Measurements from ENCODE around the gene SGO2.
"Not testable (repeated sequence)": the region's sequence is repeated elsewhere in the genome, so short reads cannot be mapped to it uniquely, and the experiment has no call there.

SGO2 gene

GRCh38 chr2:200525551-200525881 is 491 bp upstream of the SGO2 start:
- DNase-seq: no peak

DNA sequence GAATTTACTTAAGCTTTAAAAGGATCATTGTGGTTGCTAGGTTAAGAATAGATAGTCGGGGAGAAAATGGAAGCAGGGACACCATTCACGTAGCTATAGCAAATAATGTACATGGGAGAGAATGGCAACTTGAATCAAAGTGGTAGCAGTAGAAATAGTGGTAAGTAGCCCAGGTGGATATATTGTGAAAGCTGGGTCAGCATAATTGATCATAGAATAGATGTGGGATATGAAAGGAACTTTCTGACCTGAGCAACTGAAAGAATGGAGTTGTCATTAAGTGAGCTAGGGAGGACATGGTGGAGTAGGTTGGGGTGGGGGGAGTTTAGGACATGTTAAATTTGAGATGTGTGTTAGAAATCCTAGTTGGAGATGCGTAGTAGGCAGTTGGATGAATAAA is 2.2 kb downstream of the SGO2 start:
- DNase-seq: no peak

DNA sequence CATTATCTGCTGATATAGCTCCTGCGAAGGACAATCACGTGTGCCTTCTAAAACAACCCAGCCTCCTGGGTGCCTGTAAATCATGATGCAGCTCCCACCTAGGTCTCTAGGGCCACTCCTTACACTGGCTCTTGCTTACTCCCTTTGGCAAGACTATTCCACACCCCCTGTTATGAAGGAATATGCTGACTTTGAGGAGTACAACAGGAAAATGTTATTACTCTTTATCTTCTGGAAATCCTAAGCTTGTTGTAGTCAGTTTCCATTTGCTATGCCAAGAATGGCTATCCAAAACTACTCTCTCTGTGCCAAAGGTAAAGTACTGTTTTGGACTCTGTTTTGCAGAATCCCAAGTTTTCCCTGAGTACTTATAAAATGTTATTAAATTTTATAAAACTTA is 7.7 kb downstream of the SGO2 start:
- DNase-seq: no peak

DNA sequence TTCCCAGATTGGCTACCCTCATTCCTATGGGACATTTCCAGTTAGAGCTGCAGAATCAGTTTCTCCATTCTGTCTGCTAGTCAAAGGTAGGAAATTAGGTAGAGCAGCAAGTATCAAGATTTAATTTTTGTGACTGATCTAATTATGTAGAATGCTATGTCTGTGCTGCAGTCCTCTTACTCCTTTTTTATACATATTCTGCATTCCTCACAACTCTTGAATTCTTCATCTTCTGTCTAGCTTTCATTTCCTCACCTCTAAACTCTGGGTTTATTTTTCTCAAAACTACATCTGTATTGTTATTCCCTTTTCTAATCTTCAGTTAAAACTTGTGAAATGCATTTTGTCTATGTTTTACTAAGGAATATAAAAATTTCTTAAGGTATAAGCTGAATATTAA is 8.6 kb downstream of the SGO2 start:
- no peak for DNase-seq

DNA sequence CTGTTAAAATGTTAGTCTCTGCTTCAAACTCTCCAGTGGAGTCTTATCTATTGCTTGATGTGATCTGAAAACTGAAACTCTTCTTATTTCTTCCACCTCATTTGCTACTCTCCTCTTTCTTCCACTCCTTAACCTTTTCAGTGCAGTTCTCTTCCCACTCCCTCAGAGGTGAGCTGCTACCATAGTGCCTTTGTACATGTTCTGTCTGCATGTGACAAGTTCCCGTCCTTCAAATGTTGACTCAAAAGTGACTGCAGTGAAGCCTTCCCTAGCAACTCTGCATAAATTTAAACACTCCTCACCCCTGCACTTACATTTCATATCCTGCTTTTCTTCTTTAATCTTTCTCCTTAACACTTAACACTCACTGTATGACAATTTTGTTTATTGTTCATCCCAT is 12.1 kb downstream of the SGO2 start:
- no peak for DNase-seq

GRCh38 chr2:200540793-200541192 is 14.8 kb downstream of the SGO2 start:
- DNase-seq: no peak

DNA sequence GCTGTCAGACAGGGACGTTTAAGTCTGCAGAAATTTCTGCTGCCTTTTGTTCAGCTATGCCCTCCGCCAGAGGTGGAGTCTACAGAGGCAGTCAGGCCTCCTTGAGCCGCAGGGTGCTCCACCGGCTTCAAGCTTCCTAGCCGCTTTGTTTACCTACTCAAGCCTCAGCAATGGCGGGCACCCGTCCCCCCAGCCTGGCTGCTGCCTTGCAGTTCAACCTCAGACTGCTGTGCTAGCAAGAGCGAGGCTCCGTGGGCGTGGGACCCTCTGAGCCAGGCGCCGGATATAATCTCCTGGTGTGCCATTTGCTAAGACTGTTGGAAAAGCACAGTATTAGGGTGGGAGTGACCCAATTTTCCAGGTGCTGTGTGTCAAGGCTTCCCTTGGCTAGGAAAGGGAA is 40.6 kb downstream of the SGO2 start:
- DNase-seq: not testable (repeated sequence)

DNA sequence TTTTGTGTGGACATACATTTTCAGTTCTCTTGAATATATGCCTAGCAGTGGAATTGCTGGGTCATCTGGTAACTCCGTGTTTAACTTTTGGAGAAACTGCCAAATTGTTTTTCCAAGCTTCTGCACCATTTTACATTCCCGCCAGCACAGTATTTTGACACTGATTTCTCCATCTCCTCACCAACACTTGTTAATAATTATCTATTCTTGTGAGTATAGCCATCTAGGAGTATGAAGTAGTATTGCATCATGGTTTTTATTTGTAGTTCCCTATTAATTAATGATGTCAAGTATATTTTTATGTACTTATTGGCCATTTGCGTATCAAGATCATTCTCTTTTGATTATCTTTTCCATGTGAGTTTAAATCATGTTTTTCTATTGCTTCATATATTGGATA is 41.9 kb downstream of the SGO2 start:
- no peak for DNase-seq

- no peak for DNase-seq
Measured at GRCh38 chr2:200575957-200576356, 50.0 kb downstream of the SGO2 start.

- no peak for DNase-seq
Measured at GRCh38 chr2:200577027-200577426, 51.0 kb downstream of the SGO2 start.

DNA sequence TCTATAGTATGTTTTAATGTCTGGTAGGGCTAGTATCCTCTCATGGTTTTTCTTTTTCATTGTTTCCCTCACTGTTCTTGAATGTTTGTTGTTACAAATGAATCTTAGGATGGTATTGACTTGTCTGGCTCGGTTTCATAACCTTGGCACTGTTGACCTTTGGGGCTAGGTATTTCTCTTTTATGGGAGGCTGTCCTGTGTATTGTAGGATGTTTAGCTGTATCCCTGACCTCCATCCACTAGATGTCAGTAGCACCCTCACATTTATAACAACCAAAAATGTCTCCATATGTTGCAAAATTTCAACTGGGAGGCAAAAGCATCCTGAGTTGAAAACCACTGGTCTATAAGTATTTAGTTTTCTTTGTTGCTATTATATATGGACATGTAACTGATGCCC is 52.8 kb downstream of the SGO2 start:
- DNase-seq: no peak

GRCh38 chr2:200584639-200585038 is 58.6 kb downstream of the SGO2 start:
- no peak for DNase-seq

DNA sequence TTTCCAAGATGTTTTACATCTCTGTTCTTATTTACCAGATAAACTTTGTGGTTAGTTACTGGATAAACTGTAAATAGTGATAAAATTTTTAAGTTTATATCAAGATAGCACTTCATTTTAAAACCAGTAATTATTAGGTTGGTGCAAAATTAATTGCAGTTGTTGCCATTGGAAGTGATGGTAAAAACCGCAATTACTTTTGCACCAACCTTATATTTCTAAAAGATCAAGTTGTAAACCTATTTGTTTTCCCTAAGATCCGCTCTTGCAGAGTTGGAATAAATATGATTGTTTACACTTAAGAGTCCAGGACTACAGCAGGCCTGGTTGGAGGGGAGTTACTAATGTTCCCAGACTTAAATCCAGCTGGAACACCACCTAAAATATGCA is 59.3 kb downstream of the SGO2 start:
- DNase-seq: no peak

DNA sequence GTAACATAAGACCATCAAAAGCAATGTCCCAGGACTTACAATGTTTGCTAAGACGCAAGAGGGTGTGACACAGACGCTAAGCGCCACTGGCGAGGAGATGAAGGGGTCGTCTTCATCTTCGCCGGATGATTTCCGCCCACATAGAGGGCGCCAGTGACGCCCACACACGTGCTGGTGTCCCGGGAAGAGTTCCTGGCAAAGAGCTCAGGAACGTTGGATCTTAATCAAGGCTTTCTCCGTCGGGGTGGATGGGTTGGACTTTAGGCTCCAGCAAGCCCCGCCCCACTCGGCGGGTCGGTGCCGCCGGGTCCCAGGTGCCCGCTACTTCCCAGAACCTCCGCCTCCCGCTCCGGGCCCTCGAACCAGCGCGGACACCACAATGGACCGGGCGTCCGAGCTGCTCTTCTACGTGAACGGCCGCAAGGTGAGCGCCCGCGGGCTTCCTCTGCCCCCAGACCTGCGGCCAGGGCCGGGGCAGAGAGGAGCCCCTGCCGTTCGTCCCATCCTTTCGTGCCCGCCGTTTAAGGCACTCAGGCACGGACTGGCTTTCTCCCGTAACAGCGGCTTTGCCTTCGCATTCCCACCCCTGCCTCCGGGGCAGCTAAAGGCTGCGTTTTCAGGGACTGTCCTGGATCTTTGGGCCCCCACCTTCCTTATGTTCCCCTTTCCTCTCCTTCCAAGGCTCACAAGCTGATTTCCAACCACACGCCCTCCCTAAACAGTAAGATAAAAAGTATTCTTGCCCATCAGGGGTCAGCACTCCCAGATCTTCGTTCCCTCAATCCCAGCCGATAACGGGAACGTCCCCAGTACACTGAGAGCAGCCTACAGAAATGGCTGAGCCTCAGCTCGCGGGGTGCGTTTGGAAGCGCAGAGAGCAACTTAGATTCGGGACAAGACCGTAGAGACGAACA is 60.0 kb downstream of the SGO2 start, which contains the start of gene AOX1:
Gene AOX1 (plus strand): TSS at position 285 of the 914 bp plus-strand sequence. CDS start 95 bp downstream, at position 380.
- peak; percentile 31 for DNase-seq

DNA sequence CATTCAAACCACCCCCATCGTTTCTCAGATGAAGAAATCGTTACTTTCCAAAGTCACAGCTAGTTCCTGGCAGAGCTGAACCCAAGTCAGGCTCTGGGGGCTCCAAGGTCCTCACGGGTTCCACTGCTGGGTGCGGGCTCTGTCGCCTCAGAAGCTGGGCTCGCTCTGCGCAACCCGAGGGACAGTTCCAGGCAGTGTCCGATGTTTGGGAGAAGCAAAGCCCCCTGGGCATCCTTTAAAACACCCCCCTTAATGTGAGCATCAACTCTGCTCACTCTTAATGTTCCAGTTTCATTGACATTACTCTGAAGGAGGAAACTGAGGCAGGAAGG is 60.6 kb downstream of the SGO2 start:
- no peak for DNase-seq

DNA sequence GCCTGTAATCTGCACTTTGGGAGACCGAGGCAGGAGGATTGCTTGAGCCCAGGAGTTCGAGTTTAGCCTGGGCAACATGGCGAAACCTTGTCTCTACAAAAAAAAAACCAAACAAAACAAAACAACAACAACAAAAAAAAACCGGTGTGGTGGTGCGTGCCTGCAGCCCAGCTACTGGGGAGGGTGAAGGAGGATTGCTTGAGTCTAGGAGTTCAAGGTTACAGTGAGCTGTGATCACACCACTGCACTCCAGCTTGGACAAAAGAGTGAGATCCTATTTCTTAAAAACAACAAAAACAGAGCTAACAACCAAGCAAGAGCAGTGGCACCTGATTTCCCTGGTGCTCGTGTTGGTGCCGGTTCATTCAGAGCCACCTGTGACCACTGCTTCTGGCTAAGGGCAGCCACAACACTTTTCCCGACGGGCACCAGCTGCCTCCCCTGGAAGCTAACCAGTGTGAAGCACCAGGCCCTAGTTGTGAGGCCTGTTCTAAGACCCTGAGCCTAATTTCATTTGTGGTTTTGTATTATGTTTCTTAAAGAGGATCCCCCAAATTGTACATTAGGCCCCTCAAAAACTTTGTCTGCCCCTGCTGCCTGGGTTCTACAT is 61.1 kb downstream of the SGO2 start:
- DNase-seq: no peak

DNA sequence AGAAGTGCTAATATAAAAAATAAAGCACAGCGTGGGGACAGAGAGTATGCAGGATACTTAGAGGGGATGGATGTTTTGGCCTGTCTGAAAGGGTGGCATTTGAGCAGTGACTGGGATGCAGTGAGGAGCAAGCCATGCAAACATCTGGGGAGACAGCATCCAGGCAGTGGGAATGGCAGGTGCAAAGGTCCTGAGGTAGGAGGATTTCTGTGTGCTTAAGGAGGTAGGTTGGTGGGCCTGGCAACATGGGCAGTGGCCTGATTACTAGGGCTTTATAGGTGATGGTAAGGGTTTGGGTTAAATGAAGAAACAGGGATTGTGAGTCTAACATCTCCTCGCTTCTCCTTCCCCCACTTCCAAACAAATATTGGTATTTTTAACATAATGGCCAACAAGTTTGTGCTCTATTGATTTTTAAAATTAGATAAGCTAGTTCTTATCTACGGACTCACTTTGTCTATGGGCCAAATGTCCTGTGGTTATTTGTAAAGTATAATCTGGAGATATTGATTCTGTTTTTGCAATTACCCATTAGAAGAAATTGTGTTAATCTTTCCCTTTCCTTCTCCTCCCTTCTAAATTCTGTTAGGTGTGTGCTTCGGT is 62.2 kb downstream of the SGO2 start:
- DNase-seq: no peak

GRCh38 chr2:200590090-200590489 is 64.1 kb downstream of the SGO2 start:
- no peak for DNase-seq

DNA sequence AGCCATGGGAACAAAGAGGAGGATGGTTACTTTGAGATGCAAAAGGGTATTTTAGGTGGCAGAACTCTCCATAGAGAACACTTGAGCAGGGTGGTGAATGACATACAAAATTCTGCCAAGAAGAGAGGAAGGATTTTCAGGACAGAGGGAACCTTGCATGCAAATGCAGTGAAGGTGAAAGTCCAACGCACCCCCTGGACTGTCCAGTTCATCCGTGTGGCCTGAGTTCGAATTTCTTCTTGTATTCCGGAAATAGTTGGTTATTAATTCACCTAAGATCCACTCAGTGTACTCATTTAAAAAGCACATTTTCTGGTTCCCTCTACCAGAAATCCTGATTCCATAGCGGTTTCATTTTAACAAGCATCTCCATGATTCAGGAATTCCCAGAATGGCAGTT is 65.3 kb downstream of the SGO2 start:
- DNase-seq: no peak

DNA sequence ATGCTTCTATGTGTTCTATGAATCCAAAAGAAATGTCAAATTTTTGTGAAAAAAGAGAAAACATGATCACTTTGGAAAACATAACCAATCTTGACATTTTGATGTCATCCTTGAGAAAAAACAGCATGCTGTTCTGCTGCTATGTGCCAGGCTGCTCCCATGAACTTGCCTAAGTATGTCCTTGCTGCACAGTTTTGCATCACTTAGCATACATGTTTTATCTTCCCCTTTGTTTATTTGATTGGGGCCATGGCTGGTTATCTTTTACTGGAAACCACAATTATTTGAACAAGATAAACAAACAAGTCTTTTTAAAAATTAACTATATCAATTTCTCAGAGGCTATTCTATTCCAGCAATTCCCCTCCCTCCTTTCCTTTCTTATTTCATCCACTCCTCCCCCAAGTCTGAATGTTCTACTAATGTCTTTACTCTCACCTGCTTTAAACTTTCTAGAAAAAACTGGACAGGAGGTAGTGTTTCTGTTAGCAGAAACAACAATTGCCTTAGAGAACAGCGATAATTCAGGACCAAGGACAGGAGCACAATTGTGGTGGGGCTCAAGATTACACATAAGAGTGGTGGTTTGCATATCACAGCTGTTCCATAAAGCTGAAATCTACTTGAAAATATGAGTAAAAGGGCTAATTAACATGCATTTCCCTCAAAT is 66.5 kb downstream of the SGO2 start:
- no peak for DNase-seq

- no peak for DNase-seq
Measured at GRCh38 chr2:200593905-200594304, 67.9 kb downstream of the SGO2 start.

GRCh38 chr2:200595913-200596312 is 69.9 kb downstream of the SGO2 start:
- DNase-seq: no peak

DNA sequence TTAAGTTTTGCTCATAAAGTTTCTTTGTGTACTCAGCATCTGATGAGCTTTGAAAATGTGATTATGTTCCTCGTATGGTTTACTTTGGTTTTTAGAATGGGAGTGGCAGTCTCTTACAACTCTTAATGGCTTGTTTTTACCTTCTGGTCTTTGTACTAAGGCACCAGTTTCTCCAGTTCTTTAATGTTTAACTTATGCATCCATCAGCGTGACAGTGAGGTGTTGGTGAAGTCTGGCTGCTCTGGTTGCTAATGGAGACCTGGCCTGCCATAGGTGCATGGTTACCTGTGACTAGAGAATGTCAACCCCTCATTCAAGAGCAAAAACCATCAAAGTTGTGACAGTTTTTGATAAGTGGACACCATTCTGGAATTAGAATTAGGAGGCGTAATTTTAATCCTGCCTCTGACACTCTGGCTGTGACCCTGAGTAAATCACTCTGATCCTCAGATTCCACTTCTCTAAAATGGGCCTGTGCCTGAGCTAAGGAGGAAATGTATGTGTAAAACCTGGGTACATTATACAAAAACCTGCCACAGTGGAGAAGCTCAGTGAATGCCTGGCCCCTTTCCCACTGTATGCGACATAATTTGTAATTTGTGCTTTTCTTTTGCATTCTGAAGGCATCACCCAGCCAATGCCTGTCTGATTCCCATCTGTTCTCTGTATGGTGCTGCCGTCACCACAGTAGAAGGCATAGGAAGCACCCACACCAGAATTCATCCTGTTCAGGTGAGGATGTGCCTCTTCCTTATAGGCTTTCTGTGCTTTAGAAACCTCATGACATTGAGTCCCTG is 71.0 kb downstream of the SGO2 start:
- DNase-seq: no peak

All from stimulated activated CD8-positive, alpha-beta memory T cell treated with anti-CD3 and anti-CD28 coated beads, Interleukin-4, amount 100 ng/mL, for 48 hours (primary cell).